Lung (tissue), 12 donors: ENCODE measurements around the gene IFNW1. TPM values are rescaled to one million over a fixed set of nuclear protein-coding genes. Genes with fewer than 3 reads are reported as not detected.
A peak's percentile ranks its signal among the peaks of the same experiment; 100 is the strongest.

Experiments
- ATAC-seq: fragments of 200-7000 bp; cut with Tn5 transposase; one replicate; pipeline ENCODE4 v1.9.1; 2020; ENCODE audit warnings: moderate number of reproducible peaks; ENCODE audit not compliant: insufficient read depth, low FRiP score
- DNase-seq, 3 donors: peaks; one replicate each; pipeline ENCODE4 v3.0.0-alpha.2; 2013 to 2017
- H3K27ac ChIP-seq, 2 donors: one replicate each; pipeline ENCODE4 v1.5.1; 2013; ENCODE audit warnings: mild to moderate bottlenecking in 2 of 2, moderate library complexity in 2 of 2, control low read depth in 1 of 2, inconsistent platforms in 1 of 2, low read depth in 1 of 2, low read length in 1 of 2
- H3K27me3 ChIP-seq, 3 donors: one replicate each; pipeline ENCODE4 v1.5.1; 2013; ENCODE audit warnings: low read length in 2 of 3; ENCODE audit not compliant: control insufficient read depth in 3 of 3, insufficient read depth in 3 of 3
- H3K36me3 ChIP-seq, 4 donors: one replicate each; pipeline ENCODE4 v1.5.1; 2013; ENCODE audit warnings: low read length in 4 of 4, mild to moderate bottlenecking in 1 of 4, moderate library complexity in 1 of 4; ENCODE audit not compliant: control insufficient read depth in 4 of 4, insufficient read depth in 4 of 4
- H3K4me1 ChIP-seq, 5 donors: one replicate each; pipeline ENCODE4 v1.5.1; 2013; ENCODE audit warnings: low read length in 5 of 5, mild to moderate bottlenecking in 2 of 5, moderate library complexity in 1 of 5; ENCODE audit not compliant: control insufficient read depth in 5 of 5, insufficient read depth in 5 of 5
- H3K4me3 ChIP-seq: one replicate; pipeline ENCODE4 v1.5.1; 2013; ENCODE audit warnings: mild to moderate bottlenecking, control low read depth, moderate library complexity
- H3K9ac ChIP-seq, 2 donors: one replicate each; pipeline ENCODE4 v1.5.1; 2013; ENCODE audit warnings: low read length in 2 of 2, control low read depth in 1 of 2; ENCODE audit not compliant: insufficient read depth in 1 of 2
- H3K9me3 ChIP-seq, 4 donors: one replicate each; pipeline ENCODE4 v1.5.1; 2013; ENCODE audit warnings: low read length in 3 of 4, mild to moderate bottlenecking in 1 of 4, moderate library complexity in 1 of 4; ENCODE audit not compliant: control insufficient read depth in 4 of 4, insufficient read depth in 3 of 4
- WGBS, 2 donors: extraction: QIAGEN DNeasy Blood & Tissue Kit; methylation state at CpG; one replicate each; pipeline ENCODE4 v1.1.7; 2013; 5-methylcytosine and 5-hydroxymethylcytosine counted together
- polyA plus RNA-seq, 2 donors: library from polyadenylated mRNA; stranded (reverse); fragments of 200-250 nt; gene quantifications; one replicate each; pipeline ENCODE4 v1.2.1, GENCODE V29; 2013
- total RNA-seq, 2 donors: library from RNA; depleted of rRNA in 1 of 2; stranded (reverse); fragments of >200 nt in 1 of 2; gene quantifications; one replicate each; pipeline ENCODE4 v1.2.1, GENCODE V29; 2014 to 2021
- TF ChIP-seq, protein P1 (sequence below): IDR thresholded peaks from 2 replicates; pipeline ENCODE4 v1.5.1; 2012; ENCODE audit warnings: mild to moderate bottlenecking; ENCODE audit errors: control extremely low read depth, extremely low read depth
- donor health status: control.
- donor health status: control.
- donor health status: Bipolar disorder and iron deficiency.
- donor health status: healthy.
- donor health status: DM: yes; HTN: yes; CAD: no.

The IFNW1 gene
- total and polyA plus RNA-seq, 4 donors, result not detected

DNA sequence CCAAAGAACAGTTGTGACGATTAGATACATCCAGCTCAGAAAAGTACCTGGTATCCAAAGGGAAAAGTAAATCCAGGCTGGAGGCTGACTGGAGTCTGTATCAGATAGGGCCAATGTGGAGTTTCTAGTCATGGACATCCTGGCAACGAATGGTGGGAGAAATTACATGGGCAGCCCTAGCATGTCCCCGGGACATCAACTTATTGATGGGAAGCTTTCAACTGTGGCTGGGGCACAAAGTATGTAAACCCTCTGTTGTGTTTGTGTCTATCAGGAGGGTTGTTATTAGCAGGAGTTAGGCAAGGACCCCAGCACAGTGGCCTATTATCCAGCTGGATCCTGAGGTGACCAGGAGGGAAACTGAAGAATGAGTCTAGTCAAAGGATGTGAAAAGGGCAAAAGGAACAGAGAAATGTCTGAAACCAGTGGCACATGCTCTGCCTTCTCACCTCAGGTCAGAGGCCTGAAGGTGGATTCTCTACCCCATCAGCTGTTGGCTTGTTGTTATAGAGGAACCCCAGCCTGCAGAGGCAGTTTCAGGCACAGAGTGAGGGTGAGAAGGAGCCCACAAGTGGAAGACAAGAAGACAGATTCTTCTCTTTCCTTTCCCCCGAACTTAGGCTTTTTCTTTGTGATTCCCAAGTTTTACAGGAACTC lies 19.9 kb downstream of the IFNW1 start:
- Histone ChIP-seq H3K4me1 (no peaks in the 10 kb centered on the region), H3K4me3 (no peak overlapping the region), H3K27ac (no peak overlapping the region), H3K9me3 (no peaks in the 10 kb centered on the region), H3K27me3 (no peaks in the 10 kb centered on the region), H3K36me3 (no peaks in the 10 kb centered on the region), H3K9ac (no peak overlapping the region)
- WGBS, 2 donors, result 95 to 97% methylated on average over 4 of the region's 4 CpGs
- ATAC-seq, result no peak
- TF ChIP-seq, protein P1, sequence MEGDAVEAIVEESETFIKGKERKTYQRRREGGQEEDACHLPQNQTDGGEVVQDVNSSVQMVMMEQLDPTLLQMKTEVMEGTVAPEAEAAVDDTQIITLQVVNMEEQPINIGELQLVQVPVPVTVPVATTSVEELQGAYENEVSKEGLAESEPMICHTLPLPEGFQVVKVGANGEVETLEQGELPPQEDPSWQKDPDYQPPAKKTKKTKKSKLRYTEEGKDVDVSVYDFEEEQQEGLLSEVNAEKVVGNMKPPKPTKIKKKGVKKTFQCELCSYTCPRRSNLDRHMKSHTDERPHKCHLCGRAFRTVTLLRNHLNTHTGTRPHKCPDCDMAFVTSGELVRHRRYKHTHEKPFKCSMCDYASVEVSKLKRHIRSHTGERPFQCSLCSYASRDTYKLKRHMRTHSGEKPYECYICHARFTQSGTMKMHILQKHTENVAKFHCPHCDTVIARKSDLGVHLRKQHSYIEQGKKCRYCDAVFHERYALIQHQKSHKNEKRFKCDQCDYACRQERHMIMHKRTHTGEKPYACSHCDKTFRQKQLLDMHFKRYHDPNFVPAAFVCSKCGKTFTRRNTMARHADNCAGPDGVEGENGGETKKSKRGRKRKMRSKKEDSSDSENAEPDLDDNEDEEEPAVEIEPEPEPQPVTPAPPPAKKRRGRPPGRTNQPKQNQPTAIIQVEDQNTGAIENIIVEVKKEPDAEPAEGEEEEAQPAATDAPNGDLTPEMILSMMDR, result no peak
- DNase-seq, result no peak

DNA sequence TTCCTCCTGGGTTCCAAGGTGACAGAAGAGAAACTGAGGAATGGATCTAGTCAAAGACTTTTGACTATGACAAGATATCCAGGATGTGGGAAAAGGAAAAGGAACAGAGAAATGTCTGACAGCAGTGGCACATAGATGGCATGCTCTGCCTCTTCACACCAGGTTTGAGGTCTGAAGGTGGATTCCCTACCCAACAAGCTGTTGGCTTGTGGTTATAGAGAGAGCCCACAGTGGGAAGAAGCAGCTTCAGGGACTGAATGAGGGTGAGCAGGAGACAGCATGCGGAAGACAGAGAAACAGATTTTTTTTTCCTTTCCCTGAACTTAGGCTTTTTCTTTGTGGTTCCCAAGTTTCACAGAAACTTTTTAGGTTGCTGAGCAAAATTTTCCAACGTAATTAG lies 20.6 kb downstream of the IFNW1 start:
- DNase-seq (no peak), ATAC-seq (no peak)
- Histone ChIP-seq H3K27ac (no peak overlapping the region), H3K36me3 (no peaks in the 10 kb centered on the region), H3K4me1 (no peaks in the 10 kb centered on the region), H3K9me3 (no peaks in the 10 kb centered on the region), H3K9ac (no peak overlapping the region), H3K4me3 (no peak overlapping the region), H3K27me3 (no peaks in the 10 kb centered on the region)
- TF ChIP-seq, protein P1, result no peak
- 92 to 94% methylated on average over 2 of the region's 2 CpGs for WGBS, 2 donors

DNA sequence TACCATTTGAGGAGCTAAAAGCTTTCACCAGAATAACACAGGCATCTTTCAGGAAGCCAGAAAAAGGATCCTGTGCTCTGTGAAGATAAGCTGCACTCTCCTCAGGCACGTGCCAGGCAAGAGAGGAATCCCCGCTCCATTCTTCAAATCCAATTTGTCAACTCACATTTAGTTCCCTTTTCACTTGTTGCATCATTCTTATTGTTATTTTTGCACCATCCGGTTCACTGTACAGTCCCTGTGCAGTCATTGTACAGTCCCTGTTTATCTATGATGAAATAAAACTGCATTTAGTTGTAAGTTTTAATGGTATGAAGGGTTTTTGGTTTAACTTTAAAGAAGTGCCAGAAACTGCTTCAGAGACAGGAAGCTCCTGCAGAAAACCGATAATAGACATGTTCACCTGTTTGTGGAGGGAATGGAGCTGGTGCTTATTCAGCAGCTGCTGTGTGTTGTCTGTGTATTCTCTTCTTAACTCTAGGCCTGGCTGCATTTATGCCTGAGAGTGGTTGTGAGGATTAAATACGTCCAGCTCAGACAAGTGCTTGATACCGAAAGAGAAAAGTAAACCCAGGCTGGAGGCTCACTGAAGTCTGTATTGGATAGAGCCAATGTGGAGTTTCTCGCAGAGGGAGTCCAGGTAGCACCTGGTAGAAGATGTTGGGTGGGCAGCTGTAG lies 22.4 kb downstream of the IFNW1 start:
- DNase-seq (peak in 2 of 3 donors; percentile 11 to 29), ATAC-seq (no peak)
- H3K27me3 ChIP-seq, result no peaks in the 10 kb centered on the region
- 25 to 39% methylated on average over 7 of the region's 7 CpGs for WGBS, 2 donors
- H3K27ac ChIP-seq, result no peak overlapping the region
- TF ChIP-seq, protein P1, result no peak
- H3K9me3 ChIP-seq, result no peaks in the 10 kb centered on the region
- peaks cover 0 to under 1% (median 0%) of the 10 kb centered on the region in 5 donors for H3K4me1 ChIP-seq
- H3K9ac ChIP-seq, result no peak overlapping the region
- no peaks in the 10 kb centered on the region for H3K36me3 ChIP-seq
- no peak overlapping the region for H3K4me3 ChIP-seq
